SIG-M5 (cell line): ENCODE measurements around the gene CYS1.

Experiments used
- DNase-seq: peaks from one replicate; lab custom pipeline; 2025; lab: John Stamatoyannopoulos, UW

The CYS1 gene

GRCh38 chr2:10071595-10071994, 8.6 kb downstream of the CYS1 start:
- DNase-seq = no peak

DNA sequence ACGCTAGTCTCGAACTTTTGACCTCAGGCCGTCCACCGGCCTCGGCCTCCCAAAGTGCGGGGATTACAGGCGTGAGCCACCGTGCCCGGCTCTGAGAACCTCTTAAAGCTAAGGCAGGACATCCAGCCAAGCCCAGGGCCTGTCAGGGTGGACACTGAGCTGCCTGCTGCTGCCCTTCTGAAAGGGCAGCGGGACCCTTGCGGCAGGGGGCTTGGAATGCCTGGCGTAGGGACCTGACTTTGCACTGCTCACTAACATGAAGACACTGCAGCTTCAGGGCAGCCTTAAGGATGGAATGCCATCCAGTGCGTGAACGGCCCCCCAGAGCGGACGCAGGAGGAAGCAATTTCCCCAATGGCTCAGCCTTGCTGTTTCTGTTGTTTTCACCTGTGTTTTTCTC, 9.0 kb downstream of the CYS1 start:
- no peak for DNase-seq

GRCh38 chr2:10067881-10068280, 12.3 kb downstream of the CYS1 start:
- no peak for DNase-seq

DNA sequence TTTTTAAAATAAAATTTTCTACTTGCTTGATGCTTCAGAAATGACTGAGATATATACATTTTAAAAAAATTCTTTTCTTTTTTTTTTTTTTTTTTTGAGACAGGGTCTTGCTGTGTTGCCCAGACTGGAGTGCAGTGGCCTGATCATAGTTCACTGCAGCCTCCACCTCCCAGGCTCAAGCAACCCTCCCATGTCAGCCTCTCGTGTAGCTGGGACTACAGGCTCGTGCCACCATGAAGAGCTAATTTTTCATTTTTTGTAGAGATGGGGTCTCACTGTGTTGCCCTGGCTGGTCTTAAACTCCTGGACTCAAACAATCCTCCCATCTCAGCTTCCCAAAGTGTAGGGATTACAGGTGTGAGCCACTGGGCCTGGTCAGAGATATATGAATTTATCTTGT, 12.9 kb downstream of the CYS1 start:
- no peak for DNase-seq

- no peak for DNase-seq
Measured at GRCh38 chr2:10065773-10066055, 14.5 kb downstream of the CYS1 start.

- DNase-seq = no peak
Measured at GRCh38 chr2:10064932-10065772, 15.1 kb downstream of the CYS1 start.

GRCh38 chr2:10063566-10063965, 16.6 kb downstream of the CYS1 start:
- DNase-seq = no peak

- no peak for DNase-seq
Measured at GRCh38 chr2:10062931-10063365, 17.3 kb downstream of the CYS1 start.

DNA sequence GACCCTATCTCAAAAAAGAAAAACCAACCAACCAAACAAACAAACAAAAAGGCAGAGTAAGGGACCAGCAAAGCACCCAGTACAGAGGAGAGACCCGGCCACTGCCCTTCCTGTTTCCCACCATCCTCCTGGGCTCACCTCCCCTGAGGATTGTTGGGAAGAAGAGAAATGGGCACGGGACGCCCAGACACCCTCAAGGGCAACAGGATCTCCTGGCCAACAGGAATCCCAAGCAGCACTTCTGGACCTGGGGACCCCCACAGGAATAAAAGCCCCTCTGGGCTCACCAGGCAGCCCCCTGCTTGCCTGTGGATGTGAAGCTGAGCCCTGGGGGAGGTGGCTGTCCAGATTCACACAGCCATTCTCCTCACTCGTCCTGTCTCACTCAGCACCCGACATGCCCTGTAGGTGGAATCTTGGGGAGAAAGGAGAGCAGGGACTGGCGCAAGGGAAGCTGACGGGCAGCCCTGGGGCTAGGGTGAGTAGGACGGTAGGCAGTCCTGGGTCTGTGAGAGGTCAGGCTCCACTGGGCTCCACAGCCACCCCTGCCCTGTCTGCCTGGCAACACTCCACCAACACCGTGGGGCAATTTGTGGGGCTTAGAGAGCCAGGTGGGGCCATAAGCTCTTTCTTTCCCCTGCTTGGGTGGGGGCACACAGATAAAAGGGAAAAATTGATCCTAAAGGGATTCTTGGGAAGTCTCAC, 18.8 kb downstream of the CYS1 start:
- no peak for DNase-seq

DNA sequence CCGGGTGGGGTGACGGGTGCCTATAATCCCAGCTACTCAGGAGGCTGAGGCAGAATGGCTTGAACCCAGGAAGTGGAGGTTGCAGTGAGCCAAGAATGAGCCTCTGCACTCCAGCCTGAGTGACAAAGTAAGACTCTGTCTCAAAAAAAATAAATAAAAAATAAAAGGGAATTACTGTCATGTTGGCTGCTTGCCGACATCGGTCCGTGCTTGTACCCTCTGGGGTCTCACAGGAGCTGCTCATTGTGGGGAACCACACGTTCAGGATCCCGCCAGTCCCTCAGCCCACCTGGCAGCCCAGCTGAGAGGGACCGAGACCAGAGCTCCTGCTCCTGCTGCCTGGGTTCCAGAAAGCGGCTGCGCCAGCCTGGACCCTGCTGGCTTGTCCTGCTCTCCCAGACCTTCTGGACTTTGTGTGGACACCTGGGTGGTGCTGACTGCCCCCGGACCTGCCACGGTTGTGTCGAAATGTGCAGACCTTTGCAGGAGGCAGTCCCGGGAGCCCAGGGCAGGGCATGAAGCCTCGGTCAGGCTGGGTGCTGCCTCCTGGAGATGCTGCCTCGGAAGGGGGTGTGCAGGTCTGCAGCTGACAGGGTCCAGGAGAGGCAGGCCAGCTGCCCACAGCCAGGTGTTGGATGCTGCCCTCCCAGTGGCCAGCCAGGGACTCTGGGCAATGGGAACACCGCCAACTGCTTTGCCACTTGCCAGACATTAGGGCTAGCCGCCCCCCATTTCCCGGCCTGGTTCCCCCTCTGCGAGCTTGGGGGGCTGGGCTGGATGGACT, 20.5 kb downstream of the CYS1 start:
- no peak for DNase-seq

GRCh38 chr2:10059016-10059351, 21.2 kb downstream of the CYS1 start:
- DNase-seq = no peak

DNA sequence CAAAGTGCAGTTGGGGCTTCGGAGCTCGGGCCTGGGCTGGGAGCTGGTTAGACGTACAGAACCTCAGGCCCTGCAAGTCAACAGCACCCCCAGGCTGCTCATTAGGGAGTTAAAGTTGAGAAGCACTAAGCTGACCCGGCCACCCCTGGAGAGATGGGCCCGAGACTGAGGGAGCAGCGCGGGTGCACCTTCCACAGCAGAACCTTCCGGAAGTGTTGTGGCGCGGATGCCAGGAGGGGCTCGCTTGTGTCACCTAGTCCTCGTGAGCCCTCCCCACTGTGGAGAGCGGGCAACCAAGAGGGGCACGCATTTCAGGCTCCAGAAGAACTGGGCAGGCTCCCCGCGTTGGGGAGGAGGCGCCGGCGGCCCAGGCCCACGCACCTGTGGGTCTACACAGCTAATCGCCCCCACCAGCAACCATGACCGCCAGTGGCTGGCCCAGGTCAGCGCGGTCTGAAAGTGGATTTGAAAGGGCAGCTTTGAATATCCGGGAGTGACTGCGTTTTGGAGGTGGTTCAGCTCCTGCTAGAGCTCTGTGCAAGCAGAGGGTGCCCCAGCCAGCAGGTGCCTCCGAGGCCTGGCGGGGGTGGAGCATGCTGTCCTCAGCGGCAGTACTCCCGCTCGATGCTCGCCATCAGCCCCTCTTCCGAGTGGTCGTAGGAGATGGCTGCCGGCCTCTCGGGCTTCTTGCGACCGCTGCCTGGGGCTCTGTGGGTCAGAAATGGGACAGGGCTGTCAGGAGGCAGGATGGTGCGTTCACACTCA, 21.8 kb downstream of the CYS1 start:
- no peak for DNase-seq

GRCh38 chr2:10057231-10058107, 22.7 kb downstream of the CYS1 start:
- no peak for DNase-seq

DNA sequence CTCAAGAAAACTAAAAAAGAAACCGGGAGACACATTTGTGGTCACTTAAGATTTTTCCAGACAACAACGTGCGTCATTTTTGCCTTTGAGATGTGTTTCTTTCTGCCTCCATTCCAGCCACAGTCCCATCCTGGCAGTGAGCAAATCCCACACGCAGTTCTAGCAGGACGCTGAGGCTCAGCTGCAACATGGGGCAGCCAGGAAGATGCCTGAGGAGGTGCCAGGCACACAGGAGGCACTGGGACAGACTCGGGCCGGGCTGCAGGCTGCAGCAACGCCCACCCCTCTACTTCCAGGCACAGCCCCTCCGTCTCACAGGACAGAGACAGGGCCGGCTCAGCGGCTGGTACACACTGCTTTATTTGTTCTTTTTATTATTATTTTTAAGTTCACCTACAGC, 23.8 kb downstream of the CYS1 start:
- DNase-seq = no peak

GRCh38 chr2:10054976-10055375, 25.2 kb downstream of the CYS1 start:
- DNase-seq = no peak

GRCh38 chr2:10054424-10054823, 25.8 kb downstream of the CYS1 start:
- no peak for DNase-seq

DNA sequence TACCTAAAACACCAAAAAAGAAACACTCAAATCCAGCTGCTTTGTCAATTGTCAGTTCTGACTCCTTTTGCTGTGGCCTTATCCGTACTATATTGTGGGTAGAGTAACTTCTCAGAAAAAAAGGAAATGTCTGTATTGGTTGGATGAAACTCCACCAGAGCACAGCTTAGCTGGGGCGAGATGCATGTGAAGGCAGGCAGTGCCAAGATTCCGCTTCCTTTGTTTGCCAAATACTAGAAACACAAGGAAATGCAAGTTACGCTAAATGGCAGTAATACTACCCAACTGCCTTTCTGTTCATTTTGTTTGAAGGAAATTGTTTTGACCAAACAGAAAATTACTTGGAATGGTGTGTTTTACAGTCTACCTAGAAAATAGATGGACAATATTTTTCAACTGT, 26.9 kb downstream of the CYS1 start:
- DNase-seq = no peak

DNA sequence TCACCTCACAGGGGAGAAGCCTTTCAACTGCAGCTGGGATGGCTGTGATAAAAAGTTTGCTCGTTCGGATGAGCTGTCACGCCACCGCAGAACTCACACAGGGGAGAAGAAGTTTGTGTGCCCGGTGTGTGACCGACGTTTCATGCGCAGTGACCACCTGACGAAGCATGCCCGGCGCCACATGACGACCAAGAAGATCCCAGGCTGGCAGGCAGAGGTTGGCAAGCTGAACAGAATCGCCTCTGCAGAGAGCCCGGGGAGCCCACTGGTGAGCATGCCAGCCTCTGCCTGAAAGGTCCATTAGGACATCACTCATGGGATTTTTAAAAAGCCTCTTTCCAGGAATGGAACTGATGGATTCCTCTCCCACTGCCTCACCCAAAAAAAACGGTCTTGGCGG, 28.0 kb downstream of the CYS1 start:
- no peak for DNase-seq

- DNase-seq = no peak
Measured at GRCh38 chr2:10048501-10049171, 31.6 kb downstream of the CYS1 start.

GRCh38 chr2:10047616-10048500, 32.4 kb downstream of the CYS1 start:
- no peak for DNase-seq
